ENCODE data around the gene TGFB1I1. TPM values are rescaled to one million over a fixed set of nuclear protein-coding genes. Genes with fewer than 3 reads are reported as not detected.
"Not testable (repeated sequence)": the region's sequence is repeated elsewhere in the genome, so short reads cannot be mapped to it uniquely, and the experiment has no call there.

Gene TGFB1I1
- total RNA-seq, 1 experiment from 2014 or later = 4.3 TPM

DNA sequence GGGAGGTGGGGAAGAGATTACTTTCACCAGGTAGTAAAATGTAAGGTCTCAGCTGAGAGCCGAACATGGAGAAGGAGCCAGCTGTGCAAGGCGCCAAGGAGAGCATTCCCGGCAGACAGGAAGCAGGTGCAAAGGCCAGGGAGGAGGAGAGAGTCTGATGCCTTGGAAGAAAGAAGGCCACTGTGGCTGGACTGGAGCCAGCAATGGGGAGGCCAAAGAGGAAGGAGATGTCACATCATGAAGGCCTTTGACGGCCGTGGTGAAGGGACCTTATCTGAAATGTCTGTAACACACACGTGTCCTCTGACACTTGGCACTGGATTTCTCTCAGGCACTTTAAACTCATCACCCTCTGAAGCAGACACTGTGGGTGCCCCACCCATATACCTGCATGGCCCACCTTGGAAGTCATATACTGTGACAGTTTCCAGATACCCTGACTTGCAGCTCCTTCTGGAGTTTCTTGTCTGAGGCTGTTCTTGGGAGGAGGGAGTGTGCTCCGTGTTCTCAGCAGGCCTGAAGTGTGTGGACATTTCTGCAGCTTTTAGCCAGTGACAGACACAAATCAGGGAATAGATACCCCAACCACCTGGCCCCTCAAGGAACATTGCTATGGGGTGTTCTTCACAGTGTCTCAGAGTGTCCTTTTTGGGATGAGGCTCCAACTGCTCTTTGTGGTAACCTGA, 9.0 kb downstream of the TGFB1I1 start:
- no peak for TF ChIP-seq JUN (CRISPR knock-in tag; IDR thresholded peaks at IDR 0.05)
- TF ChIP-seq, protein P1, sequence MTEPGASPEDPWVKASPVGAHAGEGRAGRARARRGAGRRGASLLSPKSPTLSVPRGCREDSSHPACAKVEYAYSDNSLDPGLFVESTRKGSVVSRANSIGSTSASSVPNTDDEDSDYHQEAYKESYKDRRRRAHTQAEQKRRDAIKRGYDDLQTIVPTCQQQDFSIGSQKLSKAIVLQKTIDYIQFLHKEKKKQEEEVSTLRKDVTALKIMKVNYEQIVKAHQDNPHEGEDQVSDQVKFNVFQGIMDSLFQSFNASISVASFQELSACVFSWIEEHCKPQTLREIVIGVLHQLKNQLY (CRISPR knock-in tag; IDR thresholded peaks at IDR 0.05) = no peak
- TF ChIP-seq GABPB1 (CRISPR knock-in tag; IDR thresholded peaks at IDR 0.05) = no peak
- no peak for TF ChIP-seq SMAD4 (CRISPR knock-in tag; IDR thresholded peaks at IDR 0.05)
- TF ChIP-seq, protein P2, sequence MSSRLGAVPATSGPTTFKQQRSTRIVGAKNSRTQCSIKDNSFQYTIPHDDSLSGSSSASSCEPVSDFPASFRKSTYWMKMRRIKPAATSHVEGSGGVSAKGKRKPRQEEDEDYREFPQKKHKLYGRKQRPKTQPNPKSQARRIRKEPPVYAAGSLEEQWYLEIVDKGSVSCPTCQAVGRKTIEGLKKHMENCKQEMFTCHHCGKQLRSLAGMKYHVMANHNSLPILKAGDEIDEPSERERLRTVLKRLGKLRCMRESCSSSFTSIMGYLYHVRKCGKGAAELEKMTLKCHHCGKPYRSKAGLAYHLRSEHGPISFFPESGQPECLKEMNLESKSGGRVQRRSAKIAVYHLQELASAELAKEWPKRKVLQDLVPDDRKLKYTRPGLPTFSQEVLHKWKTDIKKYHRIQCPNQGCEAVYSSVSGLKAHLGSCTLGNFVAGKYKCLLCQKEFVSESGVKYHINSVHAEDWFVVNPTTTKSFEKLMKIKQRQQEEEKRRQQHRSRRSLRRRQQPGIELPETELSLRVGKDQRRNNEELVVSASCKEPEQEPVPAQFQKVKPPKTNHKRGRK (CRISPR knock-in tag; IDR thresholded peaks at IDR 0.05; ENCODE audit: borderline replicate concordance) = no peak
- H3K9me3 Mint-ChIP-seq = no peaks in the 10 kb centered on the region
- ATAC-seq = no peak
- peaks cover 17% of the 10 kb centered on the region for H3K4me1 Mint-ChIP-seq
- ChIA-PET POLR2A (no interaction called here), CTCF (interaction anchor here (1.1 to 13.1 kb wide), 3 partner anchors 8 to 496 kb away, joined by 3 to 221 read pairs (median 4); partner anchors contain the start of genes ARMC5 and HSD3B7)
- H3K4me3 Mint-ChIP-seq = no peak overlapping the region
- no peak for DNase-seq (ENCODE audit: low spot score)
- H3K36me3 Mint-ChIP-seq = no peaks in the 10 kb centered on the region
- no peak overlapping the region for H3K27ac Mint-ChIP-seq
- H3K27me3 Mint-ChIP-seq (ENCODE audit: low read depth) = peaks cover 83% of the 10 kb centered on the region

DNA sequence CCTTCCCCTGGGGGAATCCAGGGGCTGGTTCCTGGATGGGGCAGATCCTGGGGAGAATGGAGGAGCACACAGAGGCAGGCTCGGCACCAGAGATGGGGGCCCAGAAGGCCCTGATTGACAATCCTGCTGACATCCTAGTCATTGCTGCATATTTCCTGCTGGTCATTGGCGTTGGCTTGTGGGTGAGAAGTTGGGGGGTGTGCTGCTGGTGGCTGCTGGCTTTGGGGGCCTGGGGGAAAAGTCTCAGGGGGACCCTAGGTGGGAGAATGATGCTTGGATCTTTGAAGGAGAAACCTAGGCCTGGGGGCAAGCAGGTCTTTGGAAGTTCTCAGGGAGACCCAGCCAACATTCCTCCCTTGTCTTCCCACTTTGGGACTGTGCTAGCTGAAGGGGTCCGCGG, 11.1 kb downstream of the TGFB1I1 start, which contains the start of gene SLC5A2:
SLC5A2 (plus strand) TSS at position 43 of the 400 bp plus-strand sequence; CDS start at position 57, 14 bp downstream.
- ChIA-PET CTCF (interaction anchor here (1.8 to 13.1 kb wide), 2 partner anchors 10 to 26 kb away, joined by 4 to 221 read pairs; partner anchors contain the start of gene ARMC5), POLR2A (no interaction called here)
- DNase-seq (ENCODE audit: low spot score) (no peak), ATAC-seq (no peak)
- peaks cover 9% of the 10 kb centered on the region for H3K4me1 Mint-ChIP-seq
- no peaks in the 10 kb centered on the region for H3K36me3 Mint-ChIP-seq
- no peak within 1 kb of the TSS for H3K27ac Mint-ChIP-seq
- no peaks in the 10 kb centered on the region for H3K9me3 Mint-ChIP-seq
- TF ChIP-seq RELA (CRISPR knock-in tag; IDR thresholded peaks at IDR 0.05; ENCODE audit: borderline replicate concordance) (no peak), TP53 (CRISPR knock-in tag; IDR thresholded peaks at IDR 0.05) (no peak), NR2C2 (CRISPR knock-in tag; IDR thresholded peaks at IDR 0.05) (no peak), GTF2I (CRISPR knock-in tag; conservative IDR thresholded peaks at IDR 0.05) (no peak), MYBL2 (CRISPR knock-in tag; IDR thresholded peaks at IDR 0.05) (no peak), SP1 (CRISPR knock-in tag; conservative IDR thresholded peaks at IDR 0.05) (no peak), TEAD4 (CRISPR knock-in tag; IDR thresholded peaks at IDR 0.05) (no peak), ETV6 (CRISPR knock-in tag; IDR thresholded peaks at IDR 0.05) (no peak), KAT7 (CRISPR knock-in tag; IDR thresholded peaks at IDR 0.05; ENCODE audit: borderline replicate concordance) (no peak), SOX15 (CRISPR knock-in tag; IDR thresholded peaks at IDR 0.05) (no peak), OVOL2 (CRISPR knock-in tag; IDR thresholded peaks at IDR 0.05; ENCODE audit: borderline replicate concordance) (no peak), TEAD1 (CRISPR knock-in tag; IDR thresholded peaks at IDR 0.05) (no peak)
- TF ChIP-seq, protein P1 (CRISPR knock-in tag; IDR thresholded peaks at IDR 0.05) = no peak
- TF ChIP-seq, protein P3, sequence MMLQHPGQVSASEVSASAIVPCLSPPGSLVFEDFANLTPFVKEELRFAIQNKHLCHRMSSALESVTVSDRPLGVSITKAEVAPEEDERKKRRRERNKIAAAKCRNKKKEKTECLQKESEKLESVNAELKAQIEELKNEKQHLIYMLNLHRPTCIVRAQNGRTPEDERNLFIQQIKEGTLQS (CRISPR knock-in tag; conservative IDR thresholded peaks at IDR 0.05) = no peak
- TF ChIP-seq, protein P4, sequence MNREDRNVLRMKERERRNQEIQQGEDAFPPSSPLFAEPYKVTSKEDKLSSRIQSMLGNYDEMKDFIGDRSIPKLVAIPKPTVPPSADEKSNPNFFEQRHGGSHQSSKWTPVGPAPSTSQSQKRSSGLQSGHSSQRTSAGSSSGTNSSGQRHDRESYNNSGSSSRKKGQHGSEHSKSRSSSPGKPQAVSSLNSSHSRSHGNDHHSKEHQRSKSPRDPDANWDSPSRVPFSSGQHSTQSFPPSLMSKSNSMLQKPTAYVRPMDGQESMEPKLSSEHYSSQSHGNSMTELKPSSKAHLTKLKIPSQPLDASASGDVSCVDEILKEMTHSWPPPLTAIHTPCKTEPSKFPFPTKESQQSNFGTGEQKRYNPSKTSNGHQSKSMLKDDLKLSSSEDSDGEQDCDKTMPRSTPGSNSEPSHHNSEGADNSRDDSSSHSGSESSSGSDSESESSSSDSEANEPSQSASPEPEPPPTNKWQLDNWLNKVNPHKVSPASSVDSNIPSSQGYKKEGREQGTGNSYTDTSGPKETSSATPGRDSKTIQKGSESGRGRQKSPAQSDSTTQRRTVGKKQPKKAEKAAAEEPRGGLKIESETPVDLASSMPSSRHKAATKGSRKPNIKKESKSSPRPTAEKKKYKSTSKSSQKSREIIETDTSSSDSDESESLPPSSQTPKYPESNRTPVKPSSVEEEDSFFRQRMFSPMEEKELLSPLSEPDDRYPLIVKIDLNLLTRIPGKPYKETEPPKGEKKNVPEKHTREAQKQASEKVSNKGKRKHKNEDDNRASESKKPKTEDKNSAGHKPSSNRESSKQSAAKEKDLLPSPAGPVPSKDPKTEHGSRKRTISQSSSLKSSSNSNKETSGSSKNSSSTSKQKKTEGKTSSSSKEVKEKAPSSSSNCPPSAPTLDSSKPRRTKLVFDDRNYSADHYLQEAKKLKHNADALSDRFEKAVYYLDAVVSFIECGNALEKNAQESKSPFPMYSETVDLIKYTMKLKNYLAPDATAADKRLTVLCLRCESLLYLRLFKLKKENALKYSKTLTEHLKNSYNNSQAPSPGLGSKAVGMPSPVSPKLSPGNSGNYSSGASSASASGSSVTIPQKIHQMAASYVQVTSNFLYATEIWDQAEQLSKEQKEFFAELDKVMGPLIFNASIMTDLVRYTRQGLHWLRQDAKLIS (CRISPR knock-in tag; IDR thresholded peaks at IDR 0.05; ENCODE audit: borderline replicate concordance) = no peak
- H3K4me3 Mint-ChIP-seq = no peak within 1 kb of the TSS
- peaks cover 91% of the 10 kb centered on the region for H3K27me3 Mint-ChIP-seq (ENCODE audit: low read depth)

DNA sequence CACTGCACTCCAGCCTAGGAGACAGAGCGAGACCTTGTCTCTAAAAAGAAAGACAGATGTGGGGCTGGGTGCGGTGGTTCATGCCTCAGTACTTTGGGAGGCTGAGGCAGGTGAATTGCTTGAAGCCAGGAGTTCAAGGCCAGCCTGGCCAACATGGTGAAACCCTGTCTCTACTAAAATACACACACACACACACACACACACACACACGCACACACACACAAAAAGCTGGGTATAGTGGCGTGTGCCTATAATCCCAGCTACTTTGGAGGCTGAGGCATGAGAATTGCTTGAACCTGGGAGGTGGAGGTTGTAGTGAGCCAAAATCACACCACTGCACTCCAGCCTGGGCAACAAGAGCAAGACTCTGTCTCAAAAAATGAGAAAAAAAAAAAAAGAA, 12.1 kb downstream of the TGFB1I1 start:
- H3K36me3 Mint-ChIP-seq; ATAC-seq; H3K27ac Mint-ChIP-seq; DNase-seq (ENCODE audit: low spot score); POLR2A ChIA-PET; H3K9me3 Mint-ChIP-seq; H3K4me1 Mint-ChIP-seq; H3K4me3 Mint-ChIP-seq; CTCF ChIA-PET: not testable (repeated sequence)
- peaks cover 92% of the 10 kb centered on the region for H3K27me3 Mint-ChIP-seq (ENCODE audit: low read depth)

All from WTC11 (cell line).